Loucy (cell line): Measurements from ENCODE around the gene RMI2.

Experiments used
- H2AFZ ChIP-seq: fragments of 200-600 bp; sonication (generic); 2 replicates; pipeline ENCODE4 v1.6.0; 2016; ENCODE audit warnings: antibody characterized with exemption, mild to moderate bottlenecking, low read length, moderate library complexity
- H3F3A ChIP-seq: fragments of 200-600 bp; 2 replicates; pipeline ENCODE4 v1.6.0; 2016; ENCODE audit warnings: antibody characterized with exemption, low read depth, mild to moderate bottlenecking
- H3K27me3 ChIP-seq: fragments of 200-600 bp; sonication (generic); 2 replicates; pipeline ENCODE4 v1.6.1; 2014; ENCODE audit warnings: low read length, mild to moderate bottlenecking; ENCODE audit not compliant: insufficient read depth, poor library complexity, severe bottlenecking
- H3K36me3 ChIP-seq: fragments of 200-600 bp; sonication (generic); 2 replicates; pipeline ENCODE4 v1.6.1; 2016; ENCODE audit warnings: low read length; ENCODE audit not compliant: insufficient read depth
- H3K4me1 ChIP-seq: fragments of 200-600 bp; sonication (generic); 2 replicates; pipeline ENCODE4 v1.5.1; 2014; ENCODE audit warnings: low read length, mild to moderate bottlenecking; ENCODE audit not compliant: insufficient read depth, poor library complexity, severe bottlenecking
- H3K4me2 ChIP-seq: fragments of 200-600 bp; sonication (generic); 2 replicates; pipeline ENCODE4 v1.6.0; 2014; ENCODE audit warnings: antibody characterized with exemption, low read length, low read depth, mild to moderate bottlenecking; ENCODE audit not compliant: poor library complexity, severe bottlenecking
- H3K4me3 ChIP-seq: fragments of 200-600 bp; sonication (generic); 2 replicates; pipeline ENCODE4 v1.5.1; 2014; ENCODE audit warnings: low read length, mild to moderate bottlenecking, mixed read lengths; ENCODE audit not compliant: poor library complexity, severe bottlenecking
- H3K79me2 ChIP-seq: fragments of 200-600 bp; sonication (generic); 2 replicates; pipeline ENCODE4 v1.6.1; 2014; ENCODE audit warnings: low read length; ENCODE audit not compliant: insufficient read depth
- H3K9ac ChIP-seq: fragments of 200-600 bp; sonication (generic); 2 replicates; pipeline ENCODE4 v1.6.0; 2014; ENCODE audit warnings: mild to moderate bottlenecking, low read depth, low read length, moderate library complexity; ENCODE audit not compliant: poor library complexity, severe bottlenecking
- H3K9me2 ChIP-seq: fragments of 200-600 bp; sonication (generic); replicated peaks from 2 replicates; pipeline ENCODE4 v1.6.1; 2016; ENCODE audit warnings: low read depth, low read length, mixed read lengths
- H3K9me3 ChIP-seq: fragments of 200-600 bp; sonication (generic); 2 replicates; pipeline ENCODE4 v1.6.1; 2014; ENCODE audit warnings: mild to moderate bottlenecking, antibody characterized with exemption, low read length, low read depth; ENCODE audit not compliant: insufficient read depth
- H4K20me1 ChIP-seq: fragments of 200-600 bp; sonication (generic); 2 replicates; pipeline ENCODE4 v1.6.0; 2014; ENCODE audit warnings: antibody characterized with exemption, low read length, mild to moderate bottlenecking; ENCODE audit not compliant: insufficient read depth, poor library complexity, severe bottlenecking
- CTCF ChIP-seq: fragments of 200-600 bp; sonication (generic); conservative IDR thresholded peaks from 2 replicates; pipeline ENCODE4 v1.5.1; 2014; ENCODE audit warnings: mild to moderate bottlenecking, antibody characterized with exemption, low read length
- EZH2phosphoT487 ChIP-seq: fragments of 200-600 bp; IDR thresholded peaks from 2 replicates; pipeline ENCODE4 v1.6.1; 2018; ENCODE audit warnings: antibody characterized with exemption, mild to moderate bottlenecking, moderate library complexity, borderline replicate concordance

The RMI2 gene

GRCh38 chr16:11322823-11323222 lies 22.4 kb upstream of the RMI2 start:
- Histone ChIP-seq H3K9me3 (no peaks in the 10 kb centered on the region), H3K79me2 (no peaks in the 10 kb centered on the region), H3K9ac (no peak overlapping the region), H4K20me1 (no peaks in the 10 kb centered on the region), H3K36me3 (no peaks in the 10 kb centered on the region), H2AFZ (no peak overlapping the region), H3K9me2 (no peaks in the 10 kb centered on the region), H3F3A (no peaks in the 10 kb centered on the region), H3K27me3 (no peaks in the 10 kb centered on the region), H3K4me2 (no peak overlapping the region), H3K4me1 (no peaks in the 10 kb centered on the region), H3K4me3 (no peak overlapping the region)
- TF ChIP-seq CTCF (no peak), EZH2phosphoT487 (no peak)

- Histone ChIP-seq H3K79me2 (no peaks in the 10 kb centered on the region), H4K20me1 (no peaks in the 10 kb centered on the region), H3K9me3 (no peaks in the 10 kb centered on the region), H3K36me3 (no peaks in the 10 kb centered on the region), H3K4me3 (no peak overlapping the region), H3F3A (no peaks in the 10 kb centered on the region), H3K9me2 (no peaks in the 10 kb centered on the region), H3K4me1 (peaks cover 5% of the 10 kb centered on the region), H3K9ac (no peak overlapping the region), H3K27me3 (no peaks in the 10 kb centered on the region), H2AFZ (no peak overlapping the region), H3K4me2 (no peak overlapping the region)
- TF ChIP-seq CTCF (no peak), EZH2phosphoT487 (no peak)
These were observed 21.5 kb upstream of the RMI2 start for GRCh38 chr16:11323551-11324336.

- Histone ChIP-seq H3K4me1 (peaks cover 10% of the 10 kb centered on the region), H3K4me2 (no peak overlapping the region), H3K27me3 (no peaks in the 10 kb centered on the region), H3K4me3 (no peak overlapping the region), H3K9me3 (no peaks in the 10 kb centered on the region), H2AFZ (no peak overlapping the region), H3K79me2 (no peaks in the 10 kb centered on the region), H3K36me3 (no peaks in the 10 kb centered on the region), H4K20me1 (no peaks in the 10 kb centered on the region), H3K9me2 (no peaks in the 10 kb centered on the region), H3K9ac (no peak overlapping the region), H3F3A (no peaks in the 10 kb centered on the region)
- TF ChIP-seq CTCF (no peak), EZH2phosphoT487 (no peak)
These were observed 19.7 kb upstream of the RMI2 start for GRCh38 chr16:11325404-11326083.
